ENCODE results near the gene FILIP1L.

The FILIP1L gene

DNA sequence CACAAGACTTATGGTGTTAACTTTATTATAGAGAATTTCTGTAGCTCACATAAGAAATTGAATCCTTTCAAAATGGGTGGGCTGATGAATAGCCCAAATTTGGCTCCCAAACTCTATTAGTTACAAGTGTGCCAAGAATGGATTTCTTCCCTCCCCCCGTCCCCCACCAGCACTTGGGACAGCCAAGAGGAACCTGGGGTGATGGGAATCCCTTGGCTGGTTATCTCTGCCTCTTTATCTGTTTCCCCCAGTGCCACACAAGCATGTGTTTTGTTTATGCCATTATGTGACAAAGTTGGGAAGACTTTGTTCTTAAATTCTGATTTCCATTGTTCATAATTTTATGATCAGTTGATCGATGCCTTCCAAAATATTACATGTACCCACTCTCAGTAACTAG, 268.3 kb downstream of the FILIP1L start:
- no peaks in the 10 kb centered on the region for H3K36me3 ChIP-seq (replicated peaks; ENCODE audit: insufficient read depth, low read length)
- no peak overlapping the region for H3K4me3 ChIP-seq (ENCODE audit: low read length)
- H2AFZ ChIP-seq (ENCODE audit: low read length): no peak overlapping the region
- H3K27ac ChIP-seq (ENCODE audit: low read length): no peak overlapping the region
- peaks cover 34% of the 10 kb centered on the region for H3K79me2 ChIP-seq (ENCODE audit: low read length)
- no peak overlapping the region for H3K4me2 ChIP-seq (ENCODE audit: low read depth, low read length)
- peaks cover 13% of the 10 kb centered on the region for H3K4me1 ChIP-seq (ENCODE audit: low read length)
- no peaks in the 10 kb centered on the region for H3K27me3 ChIP-seq (replicated peaks; ENCODE audit: insufficient read depth, low read length)
- TF ChIP-seq, protein P1, sequence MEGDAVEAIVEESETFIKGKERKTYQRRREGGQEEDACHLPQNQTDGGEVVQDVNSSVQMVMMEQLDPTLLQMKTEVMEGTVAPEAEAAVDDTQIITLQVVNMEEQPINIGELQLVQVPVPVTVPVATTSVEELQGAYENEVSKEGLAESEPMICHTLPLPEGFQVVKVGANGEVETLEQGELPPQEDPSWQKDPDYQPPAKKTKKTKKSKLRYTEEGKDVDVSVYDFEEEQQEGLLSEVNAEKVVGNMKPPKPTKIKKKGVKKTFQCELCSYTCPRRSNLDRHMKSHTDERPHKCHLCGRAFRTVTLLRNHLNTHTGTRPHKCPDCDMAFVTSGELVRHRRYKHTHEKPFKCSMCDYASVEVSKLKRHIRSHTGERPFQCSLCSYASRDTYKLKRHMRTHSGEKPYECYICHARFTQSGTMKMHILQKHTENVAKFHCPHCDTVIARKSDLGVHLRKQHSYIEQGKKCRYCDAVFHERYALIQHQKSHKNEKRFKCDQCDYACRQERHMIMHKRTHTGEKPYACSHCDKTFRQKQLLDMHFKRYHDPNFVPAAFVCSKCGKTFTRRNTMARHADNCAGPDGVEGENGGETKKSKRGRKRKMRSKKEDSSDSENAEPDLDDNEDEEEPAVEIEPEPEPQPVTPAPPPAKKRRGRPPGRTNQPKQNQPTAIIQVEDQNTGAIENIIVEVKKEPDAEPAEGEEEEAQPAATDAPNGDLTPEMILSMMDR (IDR thresholded peaks at IDR 0.05; ENCODE audit: low read length): no peak
- TF ChIP-seq EZH2 (optimal IDR thresholded peaks at IDR 0.05; ENCODE audit: low read depth, low read length): no peak
- TF ChIP-seq EZH2phosphoT487 (IDR thresholded peaks at IDR 0.05; ENCODE audit: low read length): no peak
- no peak overlapping the region for H3K9ac ChIP-seq (ENCODE audit: low read length)
- H3K9me3 ChIP-seq (replicated peaks; ENCODE audit: insufficient read depth, low read length): no peaks in the 10 kb centered on the region
- H4K20me1 ChIP-seq (ENCODE audit: insufficient read depth, low read length): peaks cover 13% of the 10 kb centered on the region; the same call in 1 of the 2 replicates
- peaks cover 3% of the 10 kb centered on the region for H3F3A ChIP-seq (ENCODE audit: insufficient read depth, low read length)
- H3K9me2 ChIP-seq (replicated peaks; ENCODE audit: insufficient read depth, low read length): no peaks in the 10 kb centered on the region
- no peak for DNase-seq

DNA sequence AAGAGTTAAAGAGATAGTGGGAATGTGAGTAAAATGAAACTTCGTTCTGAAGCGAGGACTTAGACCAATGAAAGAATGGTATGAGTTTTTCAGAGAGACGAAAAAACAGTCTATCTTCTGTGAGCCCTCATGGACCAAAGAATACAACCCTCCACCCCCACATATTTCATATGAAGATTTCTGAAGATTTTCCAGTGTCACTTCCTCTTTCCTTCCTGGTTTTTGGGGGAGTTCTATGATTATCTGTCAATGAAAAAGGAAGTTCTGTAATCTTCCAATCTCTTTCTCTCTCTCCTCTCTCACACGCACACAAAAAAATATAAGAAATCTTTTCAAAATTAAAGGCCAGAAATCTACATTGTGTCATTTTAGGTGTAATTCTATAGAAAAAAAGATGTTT, 269.0 kb downstream of the FILIP1L start:
- Histone ChIP-seq H2AFZ (ENCODE audit: low read length) (no peak overlapping the region), H3K4me3 (ENCODE audit: low read length) (no peak overlapping the region)

DNA sequence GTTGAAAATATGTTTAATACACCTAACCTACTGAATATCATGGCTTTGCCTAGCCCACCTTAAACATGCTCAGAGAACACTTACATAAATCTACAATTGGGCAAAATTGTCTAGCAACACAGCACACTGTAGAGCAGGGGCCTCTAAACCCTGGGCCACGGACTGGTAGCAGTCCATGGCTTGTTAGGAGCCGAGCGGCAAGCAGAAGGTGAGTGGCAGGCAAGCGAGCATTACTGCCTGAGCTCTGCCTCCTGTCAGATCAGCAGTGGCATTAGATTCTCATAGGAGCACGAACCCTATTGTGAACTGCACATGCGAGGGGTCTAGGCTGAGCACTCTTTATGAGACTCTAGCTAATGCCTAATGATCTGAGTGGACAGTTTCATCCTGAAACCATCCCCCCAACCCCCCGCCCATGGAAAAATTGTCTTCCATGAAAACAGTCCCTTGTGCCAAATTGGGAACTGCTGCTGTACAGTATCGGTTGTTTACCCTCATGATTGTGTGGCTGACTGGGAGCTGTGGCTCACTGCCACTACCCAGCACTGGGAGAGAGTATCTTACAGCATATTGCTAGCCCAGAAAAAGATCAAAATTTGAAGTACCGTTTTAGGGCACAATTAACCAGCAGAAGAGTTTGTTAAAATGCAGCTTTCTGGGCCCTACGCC, 270.6 kb downstream of the FILIP1L start:
- no peak for DNase-seq
- no peak for TF ChIP-seq EZH2phosphoT487 (IDR thresholded peaks at IDR 0.05; ENCODE audit: low read length)
- no peak for TF ChIP-seq EZH2 (optimal IDR thresholded peaks at IDR 0.05; ENCODE audit: low read depth, low read length)
- TF ChIP-seq, protein P1 (IDR thresholded peaks at IDR 0.05; ENCODE audit: low read length): no peak
- no peak overlapping the region for H3K27ac ChIP-seq (ENCODE audit: low read length)
- no peaks in the 10 kb centered on the region for H3F3A ChIP-seq (ENCODE audit: insufficient read depth, low read length)
- no peaks in the 10 kb centered on the region for H3K9me2 ChIP-seq (replicated peaks; ENCODE audit: insufficient read depth, low read length)
- H3K4me2 ChIP-seq (ENCODE audit: low read depth, low read length): no peak overlapping the region
- H3K4me3 ChIP-seq (ENCODE audit: low read length): no peak overlapping the region
- H3K9me3 ChIP-seq (replicated peaks; ENCODE audit: insufficient read depth, low read length): no peaks in the 10 kb centered on the region
- H4K20me1 ChIP-seq (ENCODE audit: insufficient read depth, low read length): peaks cover 9% of the 10 kb centered on the region; the same call in 1 of the 2 replicates
- H3K79me2 ChIP-seq (ENCODE audit: low read length): peaks cover 30% of the 10 kb centered on the region
- no peak overlapping the region for H2AFZ ChIP-seq (ENCODE audit: low read length)
- H3K4me1 ChIP-seq (ENCODE audit: low read length): no peaks in the 10 kb centered on the region
- no peak overlapping the region for H3K9ac ChIP-seq (ENCODE audit: low read length)
- H3K36me3 ChIP-seq (replicated peaks; ENCODE audit: insufficient read depth, low read length): no peaks in the 10 kb centered on the region
- H3K27me3 ChIP-seq (replicated peaks; ENCODE audit: insufficient read depth, low read length): no peaks in the 10 kb centered on the region

More for the DNA sequence above, 269.0 kb downstream of the FILIP1L start:
- no peaks in the 10 kb centered on the region for H3K9me2 ChIP-seq (replicated peaks; ENCODE audit: insufficient read depth, low read length)
- no peaks in the 10 kb centered on the region for H3K36me3 ChIP-seq (replicated peaks; ENCODE audit: insufficient read depth, low read length)
- H3K9me3 ChIP-seq (replicated peaks; ENCODE audit: insufficient read depth, low read length): no peaks in the 10 kb centered on the region
- no peak overlapping the region for H3K27ac ChIP-seq (ENCODE audit: low read length)
- TF ChIP-seq, protein P1 (IDR thresholded peaks at IDR 0.05; ENCODE audit: low read length): no peak
- TF ChIP-seq EZH2phosphoT487 (IDR thresholded peaks at IDR 0.05; ENCODE audit: low read length) (no peak), EZH2 (optimal IDR thresholded peaks at IDR 0.05; ENCODE audit: low read depth, low read length) (no peak)
- peaks cover 8% of the 10 kb centered on the region for H3K4me1 ChIP-seq (ENCODE audit: low read length)
- peaks cover 12% of the 10 kb centered on the region; the same call in 1 of the 2 replicates for H4K20me1 ChIP-seq (ENCODE audit: insufficient read depth, low read length)
- H3K27me3 ChIP-seq (replicated peaks; ENCODE audit: insufficient read depth, low read length): no peaks in the 10 kb centered on the region
- peaks cover 34% of the 10 kb centered on the region for H3K79me2 ChIP-seq (ENCODE audit: low read length)
- H3F3A ChIP-seq (ENCODE audit: insufficient read depth, low read length): no peaks in the 10 kb centered on the region; the same call in 1 of the 2 replicates
- no peak overlapping the region for H3K9ac ChIP-seq (ENCODE audit: low read length)
- no peak for DNase-seq
- H3K4me2 ChIP-seq (ENCODE audit: low read depth, low read length): no peak overlapping the region

Measured in MM.1S (cell line).